Neural progenitor cell (in vitro differentiated cells): Measurements from ENCODE around the gene CPM. TPM values are rescaled to one million over a fixed set of nuclear protein-coding genes. Genes with fewer than 3 reads are reported as not detected.

Experiments used
- DNase-seq: peaks from one replicate; pipeline ENCODE4 v3.0.0-alpha.2; 2016; ENCODE audit warnings: low spot score
- H2AFZ ChIP-seq: fragments of 200-600 bp; sonication (generic); replicated peaks from 2 replicates; pipeline ENCODE4 v1.6.1; 2016; ENCODE audit warnings: antibody characterized with exemption
- H3F3A ChIP-seq: fragments of 200-600 bp; sonication (generic); 2 replicates; pipeline ENCODE4 v1.6.1; 2016; ENCODE audit warnings: antibody characterized with exemption, low read depth
- H3K27ac ChIP-seq: fragments of 200-600 bp; sonication (generic); 2 replicates; pipeline ENCODE4 v1.5.1; 2016; ENCODE audit warnings: mild to moderate bottlenecking
- H3K27me3 ChIP-seq: fragments of 200-600 bp; sonication (generic); 2 replicates; pipeline ENCODE4 v1.6.1; 2016; ENCODE audit warnings: mild to moderate bottlenecking, moderate library complexity
- H3K36me3 ChIP-seq: fragments of 200-600 bp; sonication (generic); 2 replicates; pipeline ENCODE4 v1.5.1; 2016
- H3K4me1 ChIP-seq: fragments of 200-600 bp; sonication (generic); 2 replicates; pipeline ENCODE4 v1.6.1; 2016; ENCODE audit warnings: mixed run types
- H3K4me2 ChIP-seq: fragments of 200-600 bp; sonication (generic); 2 replicates; pipeline ENCODE4 v1.6.1; 2016
- H3K4me3 ChIP-seq: fragments of 200-600 bp; sonication (generic); 2 replicates; pipeline ENCODE4 v1.5.1; 2016
- H3K79me2 ChIP-seq: fragments of 200-600 bp; sonication (generic); 2 replicates; pipeline ENCODE4 v1.6.1; 2016; ENCODE audit warnings: low read depth
- H3K9ac ChIP-seq: fragments of 200-600 bp; sonication (generic); 2 replicates; pipeline ENCODE4 v1.6.1; 2016
- H3K9me3 ChIP-seq: fragments of 200-600 bp; sonication (generic); 2 replicates; pipeline ENCODE4 v1.5.1; 2016; ENCODE audit warnings: low read depth
- H4K20me1 ChIP-seq: fragments of 200-600 bp; sonication (generic); 2 replicates; pipeline ENCODE4 v1.6.1; 2016; ENCODE audit warnings: low read depth
- H3K27ac Mint-ChIP-seq: 3 replicates; pipeline ENCODE4 v1.8.0; 2021; ENCODE audit warnings: mixed read lengths
- H3K27me3 Mint-ChIP-seq: 2 replicates; pipeline ENCODE4 v1.8.0; 2022; ENCODE audit warnings: low read depth, mild to moderate bottlenecking, inconsistent platforms, moderate library complexity, mixed read lengths; ENCODE audit not compliant: insufficient read depth
- H3K36me3 Mint-ChIP-seq: 3 replicates; pipeline ENCODE4 v1.8.0; 2021; ENCODE audit warnings: mixed read lengths
- H3K4me1 Mint-ChIP-seq: 3 replicates; pipeline ENCODE4 v1.8.0; 2021; ENCODE audit warnings: mixed read lengths
- H3K4me3 Mint-ChIP-seq: 3 replicates; pipeline ENCODE4 v1.8.0; 2021; ENCODE audit warnings: mild to moderate bottlenecking, moderate library complexity, mixed read lengths
- H3K9me3 Mint-ChIP-seq: 3 replicates; pipeline ENCODE4 v1.8.0; 2020; ENCODE audit warnings: mixed read lengths
- CTCF ChIP-seq: fragments of 200-600 bp; sonication (generic); IDR thresholded peaks from 2 replicates; pipeline ENCODE4 v1.5.1; 2017; ENCODE audit warnings: antibody characterized with exemption, mild to moderate bottlenecking
- EZH2 ChIP-seq: fragments of 200-600 bp; sonication (generic); IDR thresholded peaks from 2 replicates; pipeline ENCODE4 v1.6.1; 2017; ENCODE audit warnings: antibody characterized with exemption, mild to moderate bottlenecking, moderate library complexity
- EZH2phosphoT487 ChIP-seq: fragments of 200-600 bp; sonication (generic); IDR thresholded peaks from 2 replicates; pipeline ENCODE4 v1.6.1; 2017; ENCODE audit warnings: antibody characterized with exemption
- total RNA-seq: library from RNA; depleted of rRNA; stranded (reverse); fragments of >200 nt; gene quantifications from 2 replicates; pipeline ENCODE4 v1.2.3, GENCODE V29; 2015; ENCODE audit warnings: low replicate concordance

CPM gene
- total RNA-seq, 1 donor from 2014 or later, result 0.02 TPM

GRCh38 chr12:68891141-68891540 lies 41.8 kb downstream of the CPM start:
- H3K4me3 Mint-ChIP-seq, result no peak overlapping the region

GRCh38 chr12:68890701-68891113 lies 42.3 kb downstream of the CPM start:
- Histone ChIP-seq H3K4me2 (no peak overlapping the region), H3K4me1 (no peaks in the 10 kb centered on the region), H3K9ac (no peak overlapping the region), H2AFZ (no peak overlapping the region), H3K9me3 (no peaks in the 10 kb centered on the region), H3K27ac (no peak overlapping the region), H3F3A (no peaks in the 10 kb centered on the region), H3K79me2 (no peaks in the 10 kb centered on the region), H3K27me3 (no peaks in the 10 kb centered on the region), H3K4me3 (no peak overlapping the region), H3K36me3 (no peaks in the 10 kb centered on the region), H4K20me1 (no peaks in the 10 kb centered on the region)
- peaks cover 4% of the 10 kb centered on the region for H3K4me1 Mint-ChIP-seq
- no peak overlapping the region for H3K27ac Mint-ChIP-seq
- no peaks in the 10 kb centered on the region for H3K9me3 Mint-ChIP-seq
- no peak overlapping the region for H3K4me3 Mint-ChIP-seq
- TF ChIP-seq EZH2, result no peak
- no peak for TF ChIP-seq CTCF
- DNase-seq, result no peak
- no peaks in the 10 kb centered on the region for H3K36me3 Mint-ChIP-seq
- no peaks in the 10 kb centered on the region for H3K27me3 Mint-ChIP-seq

More at GRCh38 chr12:68891141-68891540, 41.8 kb downstream of the CPM start:
- H3K36me3 Mint-ChIP-seq, result no peaks in the 10 kb centered on the region
- H3K36me3 ChIP-seq, result no peaks in the 10 kb centered on the region
- no peak for DNase-seq
- no peak for TF ChIP-seq EZH2
- TF ChIP-seq CTCF, result no peak
- no peak for TF ChIP-seq EZH2phosphoT487
- H3K27ac Mint-ChIP-seq, result no peak overlapping the region
- no peaks in the 10 kb centered on the region for H3F3A ChIP-seq
- H3K9ac ChIP-seq, result no peak overlapping the region
- no peaks in the 10 kb centered on the region for H3K9me3 Mint-ChIP-seq
- no peak overlapping the region for H3K4me3 ChIP-seq
- no peaks in the 10 kb centered on the region for H3K27me3 ChIP-seq
- H3K4me1 ChIP-seq, result no peaks in the 10 kb centered on the region
- H3K4me2 ChIP-seq, result no peak overlapping the region
- H3K9me3 ChIP-seq, result no peaks in the 10 kb centered on the region
- H4K20me1 ChIP-seq, result no peaks in the 10 kb centered on the region
- H3K27me3 Mint-ChIP-seq, result peaks cover 2% of the 10 kb centered on the region
- no peak overlapping the region for H3K27ac ChIP-seq
- no peak overlapping the region for H2AFZ ChIP-seq
- no peaks in the 10 kb centered on the region for H3K79me2 ChIP-seq
- peaks cover 4% of the 10 kb centered on the region for H3K4me1 Mint-ChIP-seq

GRCh38 chr12:68888243-68888642 lies 44.7 kb downstream of the CPM start:
- DNase-seq, result no peak
- H3K27me3 Mint-ChIP-seq, result no peaks in the 10 kb centered on the region
- no peaks in the 10 kb centered on the region for H3K36me3 Mint-ChIP-seq
- peaks cover 4% of the 10 kb centered on the region for H3K4me1 Mint-ChIP-seq
- no peak overlapping the region for H3K4me3 ChIP-seq
- H3K9me3 ChIP-seq, result no peaks in the 10 kb centered on the region
- H3K79me2 ChIP-seq, result no peaks in the 10 kb centered on the region
- no peak overlapping the region for H3K9ac ChIP-seq
- H3K9me3 Mint-ChIP-seq, result no peaks in the 10 kb centered on the region
- no peaks in the 10 kb centered on the region for H3K36me3 ChIP-seq
- H3K4me1 ChIP-seq, result no peaks in the 10 kb centered on the region
- H2AFZ ChIP-seq, result no peak overlapping the region
- no peak overlapping the region for H3K27ac ChIP-seq
- H3K4me2 ChIP-seq, result no peak overlapping the region
- no peaks in the 10 kb centered on the region for H3K27me3 ChIP-seq
- no peak overlapping the region for H3K4me3 Mint-ChIP-seq
- TF ChIP-seq EZH2phosphoT487 (no peak), CTCF (no peak), EZH2 (no peak)
- H4K20me1 ChIP-seq, result no peaks in the 10 kb centered on the region
- no peak overlapping the region for H3K27ac Mint-ChIP-seq
- H3F3A ChIP-seq, result no peaks in the 10 kb centered on the region

- H3K4me2 ChIP-seq, result no peak overlapping the region
- no peak for TF ChIP-seq CTCF
- no peak for TF ChIP-seq EZH2phosphoT487
- no peak for TF ChIP-seq EZH2
- H3K4me1 Mint-ChIP-seq, result peaks cover 4% of the 10 kb centered on the region
Observed at GRCh38 chr12:68887641-68888040, 45.3 kb downstream of the CPM start.

More at GRCh38 chr12:68887641-68888040, 45.3 kb downstream of the CPM start:
- no peak overlapping the region for H3K27ac Mint-ChIP-seq
- Histone ChIP-seq H3K79me2 (no peaks in the 10 kb centered on the region), H2AFZ (no peak overlapping the region), H3K27ac (no peak overlapping the region), H3K4me1 (no peaks in the 10 kb centered on the region), H3K9ac (no peak overlapping the region), H4K20me1 (no peaks in the 10 kb centered on the region), H3K9me3 (no peaks in the 10 kb centered on the region), H3K27me3 (no peaks in the 10 kb centered on the region), H3K4me3 (no peak overlapping the region), H3K36me3 (no peaks in the 10 kb centered on the region), H3F3A (no peaks in the 10 kb centered on the region)
- DNase-seq, result no peak
- H3K36me3 Mint-ChIP-seq, result no peaks in the 10 kb centered on the region
- no peak overlapping the region for H3K4me3 Mint-ChIP-seq
- no peaks in the 10 kb centered on the region for H3K9me3 Mint-ChIP-seq
- no peaks in the 10 kb centered on the region for H3K27me3 Mint-ChIP-seq
